Measurements from ENCODE around the gene AJUBA.
"Not testable (repeated sequence)": the region's sequence is repeated elsewhere in the genome, so short reads cannot be mapped to it uniquely, and the experiment has no call there.

AJUBA gene

DNA sequence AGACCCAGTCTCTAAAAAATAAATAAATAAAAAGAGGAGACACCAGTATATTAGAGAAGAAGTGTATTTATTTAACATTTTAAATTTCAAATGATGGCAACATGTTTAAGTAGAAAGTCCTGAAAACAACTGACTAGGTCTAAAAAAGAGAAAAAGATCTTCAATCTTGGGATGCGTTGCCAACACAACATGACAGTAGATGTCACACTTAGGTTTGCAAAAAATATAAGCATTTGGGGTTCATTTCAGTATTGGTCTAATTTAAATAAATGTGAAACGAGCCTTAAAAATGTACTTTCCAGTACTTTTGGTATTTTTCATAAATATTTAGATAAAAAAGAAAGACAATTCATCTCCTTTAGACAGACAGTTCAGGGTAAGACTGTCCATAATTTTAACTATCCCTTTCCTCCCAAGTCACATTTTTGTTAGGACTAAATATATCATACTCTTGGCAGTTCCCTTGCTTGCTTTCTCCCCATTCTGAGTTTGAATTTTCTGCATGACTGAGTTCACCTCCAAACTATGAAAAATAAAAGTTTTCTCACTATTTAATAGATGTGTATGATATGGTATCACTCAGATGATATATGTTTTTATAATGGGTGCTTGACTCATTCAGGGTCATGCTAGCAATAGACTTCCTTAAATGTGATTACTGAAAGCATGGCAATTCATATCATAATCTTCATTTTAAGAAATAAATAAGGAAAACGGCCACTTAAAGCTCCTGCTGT lies 23.3 kb upstream of the AJUBA start:
- FAIRE-seq: no peak

DNA sequence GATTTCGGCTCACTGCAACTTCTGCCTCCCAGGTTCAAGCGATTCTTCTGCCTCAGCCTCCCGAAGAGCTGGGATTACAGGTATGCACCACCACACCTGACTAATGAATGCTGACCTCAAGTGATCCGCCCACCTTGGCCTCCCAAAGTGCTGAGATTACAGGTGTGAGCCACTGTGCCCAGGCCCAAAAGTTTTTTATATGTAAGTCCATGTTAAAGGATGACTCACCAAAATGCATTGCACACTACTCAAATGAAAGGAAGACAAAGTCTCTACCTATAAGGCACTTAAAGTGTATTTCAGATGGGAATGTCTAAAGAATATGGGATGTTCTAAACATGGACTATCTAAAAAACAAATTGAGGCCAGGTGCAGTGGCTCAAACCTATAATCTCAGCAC lies 21.9 kb upstream of the AJUBA start:
- FAIRE-seq: not testable (repeated sequence)

DNA sequence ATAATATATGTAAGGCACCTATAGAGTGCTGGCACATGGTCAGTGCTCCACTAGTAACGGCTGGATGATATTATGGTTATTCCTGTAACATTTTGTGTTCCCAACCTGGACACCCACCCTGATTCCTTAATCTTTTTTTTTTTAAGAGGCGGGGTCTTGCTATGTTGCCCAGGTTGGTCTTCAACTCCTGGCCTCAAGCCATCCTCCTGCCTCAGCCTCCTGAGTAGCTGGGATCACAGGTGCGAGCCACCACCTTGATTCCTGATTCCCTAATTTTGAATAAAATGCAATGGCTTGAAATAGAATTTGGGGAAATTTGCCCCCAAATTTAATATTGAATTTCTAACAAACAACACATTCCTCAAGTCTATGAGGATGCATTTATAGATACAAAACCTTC lies 20.2 kb upstream of the AJUBA start:
- FAIRE-seq: no peak

DNA sequence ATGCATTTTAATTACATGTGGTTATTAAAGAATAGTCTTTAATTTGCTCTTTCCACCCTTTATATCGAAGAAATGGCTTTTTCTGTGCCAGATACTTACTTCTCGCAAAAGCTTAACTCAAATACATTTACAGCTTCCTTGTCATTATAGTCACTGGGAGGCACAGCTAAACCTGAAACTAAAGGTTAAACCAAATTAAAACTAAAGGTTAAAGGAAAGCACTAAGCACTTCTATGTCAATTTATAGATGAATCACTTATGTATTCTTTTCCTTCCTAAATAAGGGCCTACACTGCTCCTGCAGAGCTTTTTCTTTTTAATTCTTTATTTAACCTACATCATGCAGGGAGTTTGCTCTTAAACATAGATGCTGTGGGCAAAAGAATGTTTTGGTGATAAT lies 18.5 kb upstream of the AJUBA start:
- no peak for FAIRE-seq

DNA sequence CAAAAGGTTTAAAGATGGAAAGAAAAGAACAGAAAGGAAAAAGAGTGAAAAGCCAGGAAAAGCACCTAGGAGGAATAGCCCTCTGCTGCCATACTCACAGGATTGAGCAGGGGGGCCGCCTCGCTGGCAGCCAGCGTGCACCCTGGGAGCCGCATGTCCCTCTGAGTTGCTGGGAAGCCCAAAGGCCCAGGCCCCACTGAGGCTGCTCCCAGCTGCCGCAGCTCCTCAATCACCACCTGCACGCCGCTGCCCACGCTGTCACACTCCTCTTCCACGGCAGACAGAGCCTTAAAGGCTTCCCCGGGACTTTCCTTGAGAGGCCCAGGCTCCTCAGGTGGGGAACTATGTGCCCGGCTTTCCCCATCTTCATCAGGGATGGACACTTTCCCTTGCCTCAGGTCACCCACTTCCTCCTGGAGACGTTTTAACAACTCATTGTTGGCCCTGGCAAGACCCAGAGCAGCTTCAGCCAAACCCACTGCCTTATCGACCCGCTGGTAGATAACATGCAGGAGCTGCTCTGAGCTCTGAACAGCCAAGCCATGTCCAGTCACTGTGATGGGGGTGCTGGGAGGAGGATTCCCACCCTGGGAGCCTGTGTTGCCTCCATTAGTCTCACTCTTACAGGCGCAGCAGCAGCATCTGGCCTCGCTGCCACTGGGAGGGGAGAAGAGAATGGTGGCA lies 16.1 kb upstream of the AJUBA start:
- no peak for FAIRE-seq

DNA sequence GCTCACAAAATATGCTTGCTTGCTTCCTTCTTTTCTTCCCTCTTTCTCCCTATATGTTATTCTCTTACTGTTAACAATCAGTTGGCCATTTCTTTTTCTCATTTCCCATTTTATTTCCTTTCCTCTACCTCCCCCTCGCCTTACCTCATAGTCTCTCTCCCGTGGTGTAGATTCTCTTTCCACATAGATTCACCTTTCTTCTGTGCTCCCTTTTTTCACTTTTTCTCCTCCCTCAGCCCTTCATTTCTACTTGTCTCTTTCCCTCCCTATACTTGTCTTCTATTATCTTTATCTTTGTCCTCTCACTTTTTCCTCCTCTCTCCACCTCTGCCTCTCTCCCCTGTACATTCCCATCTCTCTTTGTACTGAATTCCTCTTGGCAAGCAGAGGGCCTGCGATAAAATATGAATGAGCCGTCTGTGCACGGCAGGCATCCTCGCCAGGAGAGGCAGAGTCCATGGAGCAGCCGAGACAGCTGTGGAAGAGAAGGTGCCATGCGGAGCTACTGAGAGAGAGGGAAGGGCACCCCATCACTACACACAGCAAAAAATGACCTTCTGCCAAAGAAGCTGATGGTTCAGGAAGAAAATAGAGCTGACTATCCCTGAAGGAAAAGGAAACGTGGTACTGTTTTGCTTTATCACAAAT lies 15.4 kb upstream of the AJUBA start:
- FAIRE-seq: no peak

DNA sequence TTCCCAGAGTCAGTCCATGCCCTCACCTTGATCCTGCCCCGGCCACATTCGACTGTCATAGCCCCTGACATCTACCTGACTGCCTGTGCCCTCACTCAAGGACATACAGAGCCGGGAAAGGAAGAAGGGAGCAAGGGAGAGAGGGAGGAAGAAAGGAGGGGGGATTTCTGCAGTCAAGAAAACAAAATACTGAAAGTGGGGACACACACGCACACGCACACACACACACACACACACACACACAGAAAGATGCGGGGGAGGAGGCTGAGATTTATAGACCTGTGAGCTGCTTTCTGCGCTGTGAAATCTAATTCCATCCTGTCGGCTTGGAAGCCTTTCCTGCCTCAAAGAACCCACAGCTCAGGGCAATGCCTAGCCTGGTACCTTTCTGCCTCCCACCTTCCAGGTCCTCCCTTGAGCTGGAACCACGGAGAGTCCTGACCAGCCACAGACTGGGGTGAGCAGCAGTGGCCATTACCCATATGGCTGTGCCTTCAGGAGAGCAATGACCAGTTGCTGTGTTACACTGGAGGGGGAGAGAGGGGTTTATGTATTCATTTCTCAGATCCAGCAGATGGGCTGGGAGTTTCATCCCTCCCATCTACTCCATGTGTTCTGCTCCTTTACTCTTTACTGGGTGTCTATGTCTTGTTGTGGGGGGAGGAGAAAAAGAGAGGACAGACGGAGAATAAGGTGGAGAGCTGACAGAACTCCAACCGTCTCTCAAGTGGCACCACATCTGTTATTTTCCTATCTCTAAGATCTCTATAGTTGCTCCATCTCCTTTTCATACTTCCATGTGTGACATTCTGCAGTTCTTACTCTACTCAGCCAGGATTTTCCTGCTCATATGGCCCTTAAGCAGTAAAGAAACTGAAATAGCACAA lies 14.7 kb upstream of the AJUBA start:
- FAIRE-seq: no peak

DNA sequence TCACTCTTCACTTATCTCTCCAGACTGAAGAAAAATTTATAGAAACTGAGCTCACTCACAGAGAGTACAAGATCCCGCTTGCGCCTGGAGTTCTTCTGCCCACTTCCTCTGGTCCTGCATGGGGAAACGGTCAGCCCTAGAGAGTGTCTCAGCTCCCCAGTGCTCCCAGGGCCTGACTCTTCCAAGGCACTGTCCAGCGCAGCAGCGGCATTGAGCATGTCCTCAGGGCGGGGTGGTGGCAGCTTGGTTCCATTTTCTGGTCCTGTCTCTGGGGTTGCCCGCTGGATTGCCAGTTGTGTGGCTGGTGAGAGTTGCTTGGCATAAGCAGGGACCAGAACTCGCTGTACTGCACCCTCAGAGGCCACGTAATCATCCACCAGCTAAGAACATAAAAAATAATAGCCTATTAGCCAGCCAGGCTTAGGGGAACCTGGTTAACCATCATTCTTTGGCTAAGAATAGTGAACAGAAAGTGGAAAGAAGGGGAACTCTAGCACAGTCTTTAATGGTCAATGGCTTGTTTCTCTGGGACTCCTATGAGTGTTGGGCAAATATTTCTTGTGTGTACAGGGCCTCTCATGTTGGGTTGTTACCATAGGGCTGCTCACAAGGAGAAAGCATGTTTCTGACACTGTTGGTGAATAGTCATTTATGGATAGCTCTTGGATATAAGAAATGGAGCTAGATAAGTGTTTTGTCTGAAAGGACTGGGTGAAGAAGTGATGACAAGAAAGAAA lies 13.7 kb upstream of the AJUBA start:
- no peak for FAIRE-seq

DNA sequence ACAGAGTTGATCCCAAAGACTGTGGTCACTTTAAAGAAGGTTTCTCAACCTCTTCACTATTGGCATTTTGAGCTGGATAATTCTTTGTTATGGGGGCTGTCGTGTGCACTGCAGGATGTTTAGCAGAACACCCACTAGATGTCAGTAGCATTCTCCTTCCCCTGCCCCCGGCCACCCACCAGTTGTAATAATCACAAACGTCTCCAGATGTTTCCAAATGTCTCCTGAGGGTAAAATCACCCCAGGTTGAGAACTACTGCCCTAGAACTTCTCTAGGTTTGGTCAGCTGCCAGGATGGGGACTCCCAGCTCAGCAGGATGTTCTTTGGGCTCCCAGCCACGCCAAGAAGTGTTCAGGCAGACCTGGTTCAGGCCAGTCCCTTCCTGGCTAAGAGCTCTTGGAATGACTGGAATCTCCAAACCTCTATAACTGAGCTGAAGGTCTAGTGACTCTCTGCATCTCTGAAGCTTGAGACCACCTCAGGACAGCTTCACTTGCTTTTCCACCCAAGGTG lies 12.5 kb upstream of the AJUBA start:
- no peak for FAIRE-seq

DNA sequence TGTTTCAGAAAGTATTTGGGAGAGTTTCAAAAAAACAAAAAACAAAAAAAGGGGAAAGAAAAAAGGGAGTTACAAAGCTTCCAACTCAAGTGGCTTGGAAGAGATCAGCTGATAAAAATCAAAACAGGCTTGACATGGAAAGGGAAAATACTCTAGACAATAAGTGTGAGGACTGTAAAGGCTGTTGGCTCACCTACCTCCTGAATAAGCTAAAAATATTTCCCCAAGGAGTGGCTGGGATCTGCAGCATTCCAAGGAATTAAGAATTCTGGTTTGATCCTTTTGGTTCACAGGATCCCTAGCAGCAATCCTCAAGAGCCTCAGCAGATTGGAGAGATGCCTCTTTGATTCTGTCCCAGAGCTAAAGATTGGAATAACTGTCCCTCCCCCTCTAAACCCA lies 11.2 kb upstream of the AJUBA start:
- no peak for FAIRE-seq

DNA sequence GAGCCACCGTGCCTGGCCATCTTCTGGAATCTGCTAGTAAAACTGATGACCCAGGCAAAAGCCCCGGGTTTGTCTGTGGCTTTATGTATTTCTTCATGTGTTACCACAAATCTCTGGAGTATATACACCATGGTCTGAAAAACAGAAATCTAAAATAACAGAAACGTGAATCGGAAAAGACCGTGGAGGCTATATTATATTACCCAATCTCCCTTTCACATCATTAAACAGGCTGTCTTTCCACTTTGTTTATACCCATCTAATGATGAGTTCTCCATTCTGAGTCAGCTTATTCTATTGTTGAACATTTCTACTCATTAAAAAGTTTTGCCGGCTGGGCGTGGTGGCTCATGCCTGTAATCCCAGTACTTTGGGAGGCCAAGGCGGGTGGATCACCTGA lies 9.5 kb upstream of the AJUBA start:
- no peak for FAIRE-seq

DNA sequence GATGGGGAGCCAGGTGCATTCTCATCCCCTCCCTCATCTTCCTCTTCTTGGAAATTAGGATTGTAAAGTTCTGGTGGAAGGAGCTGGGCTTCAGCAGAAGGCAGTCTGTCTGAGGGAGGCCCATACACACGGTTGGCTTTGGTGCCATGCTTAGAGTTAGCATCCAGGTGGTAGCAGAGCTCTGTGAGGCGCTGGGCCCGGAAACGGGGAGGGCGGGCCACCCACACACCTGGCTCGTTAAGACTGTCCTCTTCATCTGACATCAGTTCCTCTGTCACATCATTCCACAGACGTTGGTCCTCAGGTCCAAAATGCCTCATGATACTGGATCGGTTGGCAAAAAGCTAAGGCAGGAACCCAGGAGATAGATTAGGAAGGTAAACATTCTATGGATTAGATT lies 4.9 kb upstream of the AJUBA start:
- no peak for FAIRE-seq

DNA sequence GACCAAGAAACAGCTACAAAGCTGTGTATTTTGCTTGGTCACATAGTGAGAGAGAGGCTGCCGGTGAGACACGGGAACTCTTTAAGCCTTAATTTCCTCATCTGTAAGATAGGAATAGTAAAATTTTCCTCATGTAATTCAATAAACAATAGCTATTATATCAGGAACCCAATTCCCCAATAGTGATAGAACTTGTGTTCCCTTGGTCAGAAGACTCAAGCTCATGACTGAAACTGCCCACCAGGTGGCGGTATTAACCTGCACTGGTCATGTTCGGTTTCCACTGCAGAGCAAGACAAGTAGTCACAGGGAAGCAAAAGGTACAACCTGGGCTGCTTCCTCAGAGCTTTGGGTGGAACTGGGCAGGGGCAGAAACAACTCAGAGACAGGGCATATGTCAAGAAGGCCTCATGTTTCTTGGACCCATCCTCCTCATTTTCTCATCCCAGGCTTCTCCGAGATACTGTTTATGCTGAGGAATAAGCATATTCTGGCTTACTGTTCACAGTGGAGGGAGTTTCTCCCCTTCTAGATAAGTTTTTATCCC lies 4.2 kb upstream of the AJUBA start:
- FAIRE-seq: no peak

DNA sequence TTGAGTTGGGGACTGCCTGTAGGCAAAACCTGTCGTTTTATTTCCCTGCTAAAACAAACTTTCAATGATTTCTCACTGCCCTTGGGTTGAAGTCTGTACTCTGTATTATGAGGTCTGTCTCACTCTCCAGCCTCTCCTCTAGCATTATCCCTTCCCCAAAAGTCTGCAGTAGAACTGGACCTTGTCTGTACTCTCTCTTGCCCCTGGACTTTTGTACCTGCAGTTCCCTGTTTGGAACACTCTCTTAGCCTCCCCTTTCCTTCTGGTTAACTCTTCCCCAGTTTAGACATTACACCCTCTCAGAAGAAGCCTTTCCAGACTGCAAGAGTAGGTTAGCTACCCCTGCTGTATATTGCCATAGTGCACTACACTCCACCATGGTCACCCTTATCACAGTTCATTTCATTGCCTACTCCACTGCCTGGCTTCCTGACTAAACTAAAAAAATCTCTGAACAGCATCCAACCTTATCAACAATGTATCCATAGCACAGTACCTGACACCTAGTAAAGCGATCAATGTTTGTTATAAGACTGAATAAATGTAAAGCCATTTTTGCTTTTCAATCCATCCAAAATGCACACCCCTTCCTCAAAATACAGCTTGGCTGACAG lies 3.6 kb upstream of the AJUBA start:
- FAIRE-seq: no peak

DNA sequence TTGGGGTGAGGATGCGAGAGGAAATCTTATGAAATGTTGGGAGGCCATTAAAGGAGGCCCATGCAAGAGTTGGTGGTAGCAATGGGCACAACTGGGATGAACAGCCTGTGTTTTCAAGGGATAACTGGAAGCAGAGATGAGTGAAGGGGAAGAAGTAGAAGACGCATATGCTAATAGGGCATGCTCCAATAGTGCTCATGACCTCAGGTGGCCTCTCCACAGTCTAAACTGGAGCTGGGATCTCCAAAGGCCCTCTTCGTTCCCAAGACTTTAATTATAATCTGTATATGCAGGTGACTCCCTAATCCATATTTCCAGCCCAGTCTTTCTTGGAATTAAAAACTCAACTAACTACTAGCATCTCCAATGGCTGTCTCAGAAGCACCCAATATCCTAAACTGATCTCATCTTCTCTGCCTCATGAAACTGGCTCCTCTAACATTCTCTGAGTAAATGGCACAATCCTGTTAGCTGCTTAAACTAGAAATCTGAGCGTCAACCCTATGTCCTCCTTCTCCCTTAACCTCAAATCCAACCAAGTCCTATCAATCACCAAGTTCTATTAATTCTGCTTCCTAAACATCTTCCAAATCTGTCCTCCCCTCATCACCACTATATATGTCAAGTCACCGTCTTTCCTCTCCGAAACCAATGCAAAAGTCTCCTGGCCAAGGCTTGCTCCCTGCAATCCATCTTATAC lies 2.8 kb upstream of the AJUBA start:
- FAIRE-seq: no peak

DNA sequence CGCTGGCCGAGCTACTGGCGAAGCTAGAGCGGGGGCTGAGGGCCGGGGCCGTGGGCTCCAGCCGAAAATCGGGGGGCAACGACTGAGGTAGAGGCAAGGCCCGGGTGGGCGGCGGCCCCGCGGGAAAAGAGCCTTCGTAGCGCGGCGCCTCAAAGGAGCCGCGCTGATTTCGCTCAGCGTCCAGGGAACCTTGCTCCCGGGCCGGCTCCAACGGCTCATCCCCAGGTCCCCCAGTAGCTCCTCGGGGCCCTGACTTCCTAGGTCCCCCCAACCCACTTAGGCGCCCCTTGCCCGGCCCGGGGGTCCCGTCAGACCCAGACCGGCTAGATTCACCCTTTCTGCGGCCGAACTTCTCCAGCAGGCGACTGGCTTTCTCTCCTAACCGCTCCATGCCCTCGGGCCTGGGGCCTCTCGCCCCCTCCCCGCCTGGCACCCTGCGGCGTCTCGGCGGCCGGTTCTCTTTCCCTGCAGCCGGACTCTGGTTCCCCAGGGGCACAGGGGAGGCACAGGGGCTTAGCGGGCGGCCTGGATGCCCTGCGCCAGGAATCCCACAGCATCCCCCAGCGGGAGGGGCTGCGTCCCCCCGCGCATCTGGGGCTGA lies 375 bp downstream of the AJUBA start:
- no peak for FAIRE-seq

DNA sequence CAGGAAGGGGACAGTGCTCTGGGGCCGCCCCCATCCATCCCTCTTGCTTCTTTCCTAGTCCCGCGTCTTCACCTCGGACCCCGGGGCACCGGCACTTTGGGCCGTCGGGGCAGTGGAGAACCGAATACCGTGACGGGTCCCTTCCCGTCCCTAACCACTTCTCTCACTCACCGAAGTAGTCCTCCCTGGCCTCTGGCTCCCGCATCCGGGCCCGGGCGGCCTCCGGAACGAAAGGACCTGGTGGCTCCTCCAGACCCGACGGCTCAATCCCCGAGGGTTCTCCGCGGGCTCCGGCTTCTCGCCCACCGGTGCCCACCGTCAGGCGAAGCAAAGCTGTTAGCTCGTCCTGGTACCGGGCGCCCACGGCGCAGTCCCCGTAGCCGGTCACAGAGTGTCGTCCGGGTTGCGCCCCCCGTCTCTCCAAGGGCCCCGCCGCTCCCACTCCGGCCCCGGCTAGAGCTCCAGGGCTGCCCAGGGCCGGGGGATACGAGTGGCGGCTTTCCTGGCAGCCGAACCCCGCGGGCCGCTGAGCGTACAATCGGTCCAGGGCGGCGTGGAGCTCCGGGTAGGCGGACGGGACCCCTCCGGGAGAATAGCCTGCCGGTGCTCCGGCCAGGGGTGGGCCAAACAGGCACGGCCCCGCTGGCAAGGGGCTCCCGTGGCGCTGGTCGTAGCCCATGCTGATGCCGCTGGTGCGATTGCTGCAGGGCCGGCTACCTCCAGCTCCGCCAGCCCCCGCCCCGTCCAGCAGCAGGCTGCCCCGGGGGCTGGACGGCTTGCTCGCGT lies 1.1 kb downstream of the AJUBA start:
- no peak for FAIRE-seq

DNA sequence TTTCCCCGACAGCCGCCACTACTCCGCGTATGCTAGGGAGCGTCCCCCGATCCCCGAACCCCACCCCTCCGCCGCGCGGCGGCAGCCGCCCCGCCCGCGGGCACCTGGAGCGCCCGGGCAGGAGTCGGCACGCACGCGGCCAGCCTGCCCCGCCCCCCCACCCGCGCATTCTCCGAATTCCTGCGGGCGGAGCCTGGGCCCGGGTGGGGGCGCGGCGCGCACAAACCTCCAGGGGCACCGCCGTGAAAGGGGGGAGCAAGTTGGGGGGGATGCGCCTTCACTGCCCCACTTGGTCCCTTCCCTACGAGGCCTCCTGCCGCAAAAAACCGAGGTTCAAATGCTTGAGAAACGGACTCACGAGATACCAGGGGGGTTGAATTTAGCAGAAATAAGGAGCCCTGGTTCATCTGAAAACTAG lies 1.7 kb downstream of the AJUBA start:
- no peak for FAIRE-seq

DNA sequence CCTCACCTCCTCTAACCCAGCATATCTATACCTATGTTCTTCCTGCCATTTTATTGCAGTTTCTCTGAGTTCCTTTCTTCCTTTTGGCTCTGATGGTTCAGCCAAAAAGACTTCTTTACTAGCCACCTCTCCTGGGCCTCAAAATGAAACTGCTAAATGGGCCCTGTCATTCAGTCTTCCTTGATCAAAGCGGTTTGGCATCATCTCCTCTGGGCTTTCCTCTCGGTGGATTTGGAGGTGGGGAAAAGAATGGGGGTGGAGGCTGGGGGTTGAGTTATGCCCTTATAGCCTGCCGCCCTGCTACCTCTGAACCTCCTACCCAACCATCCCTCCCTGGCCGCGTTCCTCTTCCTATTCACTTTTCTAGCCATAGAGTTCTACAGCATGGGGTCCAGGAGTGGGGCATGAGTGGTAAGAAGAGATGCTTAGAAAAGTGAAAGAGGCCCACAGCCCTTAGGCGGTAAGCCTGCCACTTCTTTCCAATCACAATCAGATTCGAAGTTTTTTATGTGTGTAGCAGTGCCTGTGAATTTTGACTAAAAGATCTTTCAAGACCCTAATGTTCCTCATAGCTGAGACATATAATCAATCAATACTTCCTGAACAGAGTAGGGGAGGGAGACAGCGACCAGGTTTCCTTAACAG lies 2.5 kb downstream of the AJUBA start:
- FAIRE-seq: no peak
